GM13977 (cell line): ENCODE data around the gene HHEX.

Experiments used
- DNase-seq: peaks from one replicate; pipeline ENCODE4 v3.0.0; 2012; ENCODE audit warnings: low spot score
- CTCF ChIP-seq: IDR thresholded peaks from 2 replicates; pipeline ENCODE4 v1.5.1; 2012; ENCODE audit warnings: mild to moderate bottlenecking, control low read depth; ENCODE audit not compliant: insufficient read depth; ENCODE audit errors: extremely low read depth, missing control alignments
- in situ Hi-C: fragments of 300-500 bp; cut with MboI; formaldehyde crosslinking; loops from one replicate; pipeline ENCODE4 v1.12.0; 2022; ENCODE audit warnings: low sequenced_read_pairs, low pct_unique_long_range_greater_than_20kb, mixed read lengths, inconsistent platforms; ENCODE audit not compliant: unreplicated experiment

The HHEX gene

GRCh38 chr10:92692080-92692671 is 2.4 kb downstream of the HHEX start:
- in situ Hi-C loops = no loop called here
- DNase-seq = no peak
- no peak for TF ChIP-seq CTCF

GRCh38 chr10:92692697-92693533 is 3.2 kb downstream of the HHEX start:
- no peak for TF ChIP-seq CTCF
- in situ Hi-C loops = no loop called here

GRCh38 chr10:92693534-92693893 is 3.8 kb downstream of the HHEX start:
- no peak for TF ChIP-seq CTCF
- in situ Hi-C loops = no loop called here
- DNase-seq = no peak

More at GRCh38 chr10:92692697-92693533, 3.2 kb downstream of the HHEX start:
- no peak for DNase-seq

- in situ Hi-C loops = no loop called here
- TF ChIP-seq CTCF = no peak
- DNase-seq = no peak
Measured at GRCh38 chr10:92695679-92696605, 6.2 kb downstream of the HHEX start.

GRCh38 chr10:92696606-92697383 is 7.0 kb downstream of the HHEX start:
- in situ Hi-C loops = no loop called here
- no peak for DNase-seq
- TF ChIP-seq CTCF = no peak
